Cardiac muscle cell (in vitro differentiated cells and primary cell): ENCODE results near the gene REPS1. TPM values are rescaled to one million over a fixed set of nuclear protein-coding genes. Genes with fewer than 3 reads are reported as not detected.

Experiments
- DNase-seq, 2 donors: peaks; one replicate each; pipeline versions ENCODE4 v3.0.0 to v3.0.0-alpha.2; 2010 to 2017; ENCODE audit warnings: low read depth in 1 of 2, low spot score in 1 of 2
- H3K27ac ChIP-seq: fragments of 200-600 bp; sonication (generic); 2 replicates; pipeline ENCODE4 v1.5.1; 2016
- H3K27me3 ChIP-seq: fragments of 200-600 bp; sonication (generic); 2 replicates; pipeline ENCODE4 v1.6.0; 2016; ENCODE audit warnings: control low read depth
- H3K36me3 ChIP-seq: fragments of 200-600 bp; sonication (generic); 2 replicates; pipeline ENCODE4 v1.5.1; 2016; ENCODE audit warnings: control low read depth
- H3K4me1 ChIP-seq: fragments of 200-600 bp; sonication (generic); 2 replicates; pipeline ENCODE4 v1.8.1; 2017; ENCODE audit warnings: low read depth, mild to moderate bottlenecking, mixed run types
- H3K4me3 ChIP-seq: fragments of 200-600 bp; sonication (generic); 2 replicates; pipeline ENCODE4 v1.5.1; 2016; ENCODE audit warnings: mild to moderate bottlenecking
- H3K9me3 ChIP-seq: fragments of 200-600 bp; sonication (generic); 2 replicates; pipeline ENCODE4 v1.5.1; 2017; ENCODE audit warnings: low read depth, mild to moderate bottlenecking, control low read depth
- CTCF ChIP-seq: IDR thresholded peaks from 2 replicates; pipeline ENCODE4 v1.5.1; 2012; ENCODE audit warnings: low read depth, mild to moderate bottlenecking, low read length
- polyA plus RNA-seq: library from polyadenylated mRNA; unstranded; fragments of >200 nt; fragmentation: Nextera tagmentation; extraction: Ambion mirVana; gene quantifications from 2 replicates; pipeline ENCODE4 v1.2.1, GENCODE V29; 2016
- total RNA-seq: library from RNA; depleted of rRNA; stranded (reverse); fragments of >200 nt; gene quantifications from 2 replicates; pipeline ENCODE4 v1.2.3, GENCODE V29; 2016

The REPS1 gene
- total and polyA plus RNA-seq, 2 experiments from 2014 or later, result 30.5 to 49.5 TPM

GRCh38 chr6:138989098-138989983 is 1.3 kb upstream of the REPS1 start:
- Histone ChIP-seq H3K4me3 (no peak overlapping the region), H3K9me3 (no peaks in the 10 kb centered on the region), H3K27ac (no peak overlapping the region), H3K27me3 (no peaks in the 10 kb centered on the region), H3K36me3 (no peaks in the 10 kb centered on the region), H3K4me1 (peaks cover 14% of the 10 kb centered on the region)
- no peak for TF ChIP-seq CTCF
- no peak for DNase-seq

- DNase-seq, result no peak
- no peak for TF ChIP-seq CTCF
- Histone ChIP-seq H3K27ac (no peak overlapping the region), H3K4me1 (peaks cover 14% of the 10 kb centered on the region), H3K36me3 (no peaks in the 10 kb centered on the region), H3K27me3 (no peaks in the 10 kb centered on the region), H3K9me3 (no peaks in the 10 kb centered on the region), H3K4me3 (no peak overlapping the region)
Observed at GRCh38 chr6:138988469-138988834, 399 bp upstream of the REPS1 start.

- Histone ChIP-seq H3K4me3 (peak overlapping the region; percentile 77), H3K4me1 (peaks cover 15% of the 10 kb centered on the region), H3K9me3 (no peaks in the 10 kb centered on the region), H3K27me3 (no peaks in the 10 kb centered on the region), H3K27ac (peak overlapping the region; percentile 83), H3K36me3 (no peaks in the 10 kb centered on the region)
- DNase-seq, result no peak
- TF ChIP-seq CTCF, result no peak
Observed at GRCh38 chr6:138987080-138987642, 892 bp downstream of the REPS1 start.

GRCh38 chr6:138986578-138986977 is 1.5 kb downstream of the REPS1 start:
- peak in 1 of 2 donors; percentile 40 for DNase-seq
- Histone ChIP-seq H3K36me3 (no peaks in the 10 kb centered on the region), H3K27me3 (no peaks in the 10 kb centered on the region), H3K4me3 (peak overlapping the region; percentile 77), H3K4me1 (peaks cover 18% of the 10 kb centered on the region), H3K9me3 (no peaks in the 10 kb centered on the region), H3K27ac (no peak overlapping the region)
- TF ChIP-seq CTCF, result no peak

- Histone ChIP-seq H3K9me3 (no peaks in the 10 kb centered on the region), H3K27me3 (no peaks in the 10 kb centered on the region), H3K27ac (no peak overlapping the region), H3K36me3 (no peaks in the 10 kb centered on the region), H3K4me3 (no peak overlapping the region), H3K4me1 (peaks cover 21% of the 10 kb centered on the region)
- TF ChIP-seq CTCF, result no peak
- peak in 1 of 2 donors; percentile 45 for DNase-seq
Observed at GRCh38 chr6:138981416-138981815, 6.6 kb downstream of the REPS1 start.
